ENCODE results near the gene IDH2.
"Not testable (repeated sequence)": the region's sequence is repeated elsewhere in the genome, so short reads cannot be mapped to it uniquely, and the experiment has no call there.

The IDH2 gene

GRCh38 chr15:90114451-90114901 is 12.2 kb upstream of the IDH2 start:
- DNase-seq (ENCODE audit: low read depth) = no peak

- DNase-seq (ENCODE audit: low read depth) = no peak
Measured at GRCh38 chr15:90113166-90113565, 10.9 kb upstream of the IDH2 start.

DNA sequence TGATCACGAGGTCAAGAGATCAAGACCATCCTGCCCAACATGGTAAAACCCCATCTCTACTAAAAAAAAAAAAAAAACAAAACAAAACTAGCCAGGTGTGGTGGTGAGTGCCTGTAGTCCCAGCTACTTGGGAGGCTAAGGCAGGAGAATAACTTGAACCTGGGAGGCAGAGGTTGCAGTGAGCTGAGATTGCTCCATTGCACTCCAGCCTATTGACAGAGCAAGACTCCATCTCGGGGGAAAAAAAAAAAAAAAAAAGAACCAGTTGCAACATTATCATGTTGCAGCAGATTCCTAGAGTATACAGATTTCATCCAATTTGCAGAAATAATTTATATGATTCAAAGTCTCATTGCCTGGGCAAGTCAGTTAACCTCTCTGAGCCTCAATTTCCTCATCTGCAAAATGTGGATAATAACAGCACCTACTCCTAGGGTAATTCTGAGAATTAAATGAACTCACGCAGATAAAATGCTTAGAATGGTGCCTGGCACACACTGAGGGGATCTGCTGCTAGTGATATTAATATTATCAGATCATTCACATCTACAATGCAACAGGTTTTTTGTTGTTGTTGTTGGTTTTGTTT is 7.0 kb upstream of the IDH2 start:
- not testable (repeated sequence) for DNase-seq (ENCODE audit: low read depth)

DNA sequence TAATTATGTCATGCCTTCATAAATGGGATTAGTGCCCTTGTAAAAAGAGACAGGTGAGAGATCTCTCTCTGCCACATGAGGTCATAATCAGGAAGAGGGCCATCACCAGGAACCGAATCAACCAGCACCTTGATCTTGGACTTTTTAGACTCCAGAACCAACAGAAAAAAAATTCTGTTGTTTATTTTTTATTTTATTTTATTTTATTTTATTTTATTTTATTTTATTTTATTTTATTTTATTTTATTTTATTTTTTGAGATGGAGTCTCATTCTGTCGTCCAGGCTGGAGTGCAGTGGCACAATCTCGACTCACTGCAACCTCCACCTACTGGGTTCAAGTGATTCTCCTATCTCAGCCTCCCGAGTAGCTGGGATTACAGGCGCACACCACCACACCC is 5.8 kb upstream of the IDH2 start:
- not testable (repeated sequence) for DNase-seq (ENCODE audit: low read depth)

- DNase-seq (ENCODE audit: low read depth) = no peak
Measured at GRCh38 chr15:90106522-90107117, 4.4 kb upstream of the IDH2 start.

DNA sequence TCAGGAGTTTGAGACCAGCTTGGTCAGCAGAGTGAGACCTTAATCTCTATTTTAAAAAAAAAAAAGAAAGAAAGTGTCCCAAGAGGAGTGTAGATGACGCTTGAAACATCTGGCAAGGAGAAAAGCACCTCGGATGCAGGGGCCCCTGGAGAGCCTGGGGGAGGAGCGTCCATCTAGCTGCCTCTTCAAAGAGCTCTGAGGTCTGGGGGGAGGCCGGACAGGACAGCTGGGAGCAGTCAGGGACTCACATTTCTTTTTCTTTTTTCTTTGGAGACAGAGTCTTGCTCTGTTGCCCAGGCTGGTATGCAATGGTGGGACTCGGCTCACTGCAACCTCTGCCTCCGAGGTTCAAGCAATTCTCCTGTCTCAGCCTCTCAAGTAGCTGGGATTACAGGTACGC is 3.3 kb upstream of the IDH2 start:
- no peak for DNase-seq (ENCODE audit: low read depth)

GRCh38 chr15:90104551-90104950 is 2.3 kb upstream of the IDH2 start:
- no peak for DNase-seq (ENCODE audit: low read depth)

DNA sequence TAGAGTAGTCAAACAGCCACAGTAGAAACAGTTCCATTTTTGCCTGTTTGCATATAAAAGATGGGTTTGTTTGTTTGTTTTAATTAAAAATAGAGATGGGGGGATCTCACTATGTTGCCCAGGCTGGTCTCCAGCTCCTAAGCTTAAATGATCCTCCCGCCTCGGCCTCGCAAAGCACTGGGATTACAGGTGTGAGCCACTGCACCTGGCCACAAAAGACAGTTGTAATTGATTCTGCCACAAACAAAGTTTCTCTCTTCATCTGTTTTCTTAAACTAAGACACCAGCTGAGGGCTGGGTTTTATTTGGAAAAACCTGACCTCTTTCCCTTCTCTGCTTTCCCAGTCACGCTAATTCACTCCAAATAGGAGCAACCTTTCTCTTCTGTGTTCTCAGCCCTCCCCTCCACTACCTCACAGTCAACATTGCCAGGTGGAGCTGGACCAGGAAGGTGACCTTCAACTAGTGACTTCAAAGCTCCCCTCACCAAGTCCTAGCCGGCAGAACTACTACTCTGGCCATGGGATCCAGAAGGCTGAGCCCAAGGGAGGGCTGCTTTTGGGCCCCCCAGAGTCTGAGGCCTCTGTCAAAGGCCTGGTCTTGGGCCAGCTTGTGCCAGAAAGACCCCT is 1.5 kb upstream of the IDH2 start:
- no peak for DNase-seq (ENCODE audit: low read depth)

GRCh38 chr15:90101130-90101968 is 919 bp downstream of the IDH2 start:
- no peak for DNase-seq (ENCODE audit: low read depth)

- DNase-seq (ENCODE audit: low read depth) = no peak
Measured at GRCh38 chr15:90099868-90100831, 2.1 kb downstream of the IDH2 start.

DNA sequence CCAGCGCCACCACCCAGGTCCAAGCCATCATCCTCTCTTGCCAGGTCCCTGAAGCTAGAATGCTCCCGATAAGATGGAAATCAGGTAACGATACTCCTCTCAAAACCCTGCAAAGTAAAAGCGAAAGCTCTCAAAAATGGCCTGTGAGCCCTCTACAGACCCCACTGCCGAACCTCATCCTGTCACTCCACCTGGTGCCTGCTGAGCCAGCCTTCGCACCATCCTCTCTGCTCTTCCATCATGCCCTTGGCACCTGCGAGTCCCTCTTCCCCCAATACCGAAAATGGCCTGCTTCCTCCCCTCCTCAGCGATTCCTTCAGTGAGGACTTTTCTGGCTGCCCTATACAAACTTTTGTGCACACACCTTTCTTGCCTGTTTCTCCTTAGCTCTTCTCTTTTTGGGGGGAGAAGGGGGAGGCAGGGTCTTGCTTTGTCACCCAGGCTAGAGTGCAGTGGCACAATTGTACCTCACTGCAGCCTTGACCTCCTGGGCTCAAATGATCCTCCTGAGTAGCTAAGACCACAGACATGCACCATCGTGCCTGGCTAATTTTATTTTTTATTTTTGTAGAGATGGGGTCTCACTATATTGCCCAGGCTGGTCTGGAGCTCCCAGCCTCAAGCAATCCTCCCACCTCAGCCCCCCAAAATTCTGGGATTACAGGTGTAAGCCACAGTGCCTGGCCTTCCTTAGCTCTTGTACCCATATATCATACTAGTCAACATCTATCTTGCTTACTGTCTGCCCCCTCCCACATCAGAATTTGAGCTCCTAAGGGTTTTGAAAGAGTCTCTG is 3.0 kb downstream of the IDH2 start:
- no peak for DNase-seq (ENCODE audit: low read depth)

- DNase-seq (ENCODE audit: low read depth) = no peak
Measured at GRCh38 chr15:90097475-90097874, 4.8 kb downstream of the IDH2 start.

DNA sequence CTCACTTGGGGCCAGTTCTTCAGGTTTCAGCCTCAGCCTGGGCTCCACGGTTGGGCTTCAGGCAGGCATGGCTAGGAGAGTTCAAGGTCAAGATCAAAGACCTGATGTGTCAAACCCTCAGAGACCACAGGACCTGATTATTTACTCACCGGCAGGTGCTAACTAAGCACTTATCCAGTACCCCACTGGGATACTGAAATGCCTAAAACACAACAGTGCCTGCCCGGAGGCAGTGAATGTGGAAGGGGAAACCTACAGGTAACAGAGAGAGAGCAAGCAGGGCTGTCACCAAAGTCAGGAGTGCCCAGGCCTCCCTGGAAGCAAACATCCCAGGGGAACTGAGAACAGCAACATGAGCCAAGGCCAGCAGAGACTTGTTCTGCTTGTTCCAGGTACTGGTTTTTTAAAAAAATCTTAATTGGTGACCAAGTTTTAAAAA is 6.7 kb downstream of the IDH2 start:
- DNase-seq (ENCODE audit: low read depth) = no peak

- DNase-seq (ENCODE audit: low read depth) = no peak
Measured at GRCh38 chr15:90091156-90091931, 10.9 kb downstream of the IDH2 start.

- no peak for DNase-seq (ENCODE audit: low read depth)
Measured at GRCh38 chr15:90090226-90090848, 11.9 kb downstream of the IDH2 start.

DNA sequence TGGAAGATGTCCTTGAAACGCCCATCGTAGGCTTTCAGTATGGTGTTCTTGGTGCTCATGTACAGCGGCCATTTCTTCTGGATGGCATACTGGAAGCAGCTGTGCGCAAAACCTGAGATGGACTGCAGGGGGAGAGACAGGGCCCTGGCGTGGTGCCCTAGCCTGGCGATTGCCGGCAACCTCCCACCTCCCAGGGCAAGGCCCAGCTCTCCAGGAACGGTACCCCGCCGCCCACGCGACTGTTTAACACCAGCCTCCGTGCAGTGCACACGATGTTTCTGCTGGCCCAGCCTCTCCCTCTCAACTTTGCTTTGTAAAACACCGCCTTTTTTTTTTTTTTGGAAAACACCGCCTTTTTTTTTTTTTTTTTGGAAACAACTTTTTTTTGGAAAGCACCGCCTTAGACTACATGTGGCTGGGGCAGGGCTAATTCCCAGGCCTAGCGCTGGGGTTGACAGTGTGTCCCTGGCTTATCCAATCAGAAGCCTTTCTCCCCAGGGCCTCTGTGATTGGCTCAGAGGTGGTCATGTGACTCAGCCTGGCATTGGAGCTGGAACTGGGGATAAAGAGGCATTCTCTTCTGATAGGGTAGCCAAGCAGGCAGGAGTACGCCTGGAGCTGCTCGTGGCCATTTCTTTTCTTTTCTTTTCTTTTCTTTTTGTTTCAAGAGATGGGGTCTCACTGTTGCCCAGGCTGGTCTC is 14.7 kb downstream of the IDH2 start:
- DNase-seq (ENCODE audit: low read depth) = no peak

DNA sequence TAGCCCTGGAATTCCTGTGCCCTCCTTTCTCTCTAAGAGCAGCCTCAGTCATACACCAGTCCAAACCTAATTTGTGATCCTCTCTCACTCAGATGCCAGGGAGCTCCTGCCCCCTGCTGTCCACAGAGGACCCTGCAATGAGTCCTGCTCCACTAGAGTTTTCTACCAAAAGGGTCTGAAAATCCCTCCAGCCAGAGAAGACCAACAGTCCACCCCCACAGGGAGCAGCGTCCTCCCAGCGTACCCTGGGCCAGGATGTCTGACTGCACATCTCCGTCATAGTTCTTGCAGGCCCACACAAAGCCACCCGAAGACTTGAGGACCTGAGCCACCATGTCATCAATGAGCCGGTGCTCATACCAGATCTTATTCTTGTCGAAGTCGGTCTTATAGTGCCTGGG is 15.4 kb downstream of the IDH2 start:
- no peak for DNase-seq (ENCODE audit: low read depth)

DNA sequence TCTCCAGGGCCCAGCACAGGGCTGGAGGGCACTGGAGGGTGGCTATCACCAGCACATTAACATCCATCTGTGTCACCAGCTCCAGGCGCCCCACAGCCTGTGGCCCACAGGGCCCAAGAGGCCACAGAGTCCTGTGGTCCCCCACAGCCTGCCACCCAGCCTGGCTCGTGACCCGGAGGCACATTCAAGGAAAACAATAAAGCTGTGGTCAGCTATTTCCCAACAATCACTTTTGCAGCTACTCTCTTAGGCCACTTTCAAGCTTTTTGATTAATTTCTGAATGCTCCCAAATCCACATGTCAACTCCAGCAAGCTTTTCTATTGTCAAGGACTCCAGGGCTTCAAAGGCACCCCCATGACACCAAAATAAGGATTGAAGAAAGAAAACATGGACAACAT is 16.7 kb downstream of the IDH2 start:
- DNase-seq (ENCODE audit: low read depth) = no peak

- DNase-seq (ENCODE audit: low read depth) = no peak
Measured at GRCh38 chr15:90084876-90085423, 17.3 kb downstream of the IDH2 start.
